Hepatocyte (in vitro differentiated cells): ENCODE data around the gene RAN.

ENCODE experiments used
- CTCF ChIP-seq: fragments of 200-600 bp; sonication (generic); IDR thresholded peaks from 2 replicates; pipeline ENCODE4 v1.5.1; 2016; ENCODE audit warnings: antibody characterized with exemption, mild to moderate bottlenecking; ENCODE audit not compliant: poor library complexity
- EZH2 ChIP-seq: fragments of 200-600 bp; sonication (generic); IDR thresholded peaks from 2 replicates; pipeline ENCODE4 v1.6.1; 2016; ENCODE audit warnings: antibody characterized with exemption, mild to moderate bottlenecking, borderline replicate concordance
- EZH2phosphoT487 ChIP-seq: fragments of 200-600 bp; sonication (generic); IDR thresholded peaks from one replicate; pipeline ENCODE4 v1.6.1; 2018; ENCODE audit warnings: antibody characterized with exemption, mild to moderate bottlenecking, low read depth, moderate library complexity; ENCODE audit not compliant: unreplicated experiment, severe bottlenecking

- TF ChIP-seq CTCF = no peak
- no peak for TF ChIP-seq EZH2phosphoT487
- no peak for TF ChIP-seq EZH2
Measured at GRCh38 chr12:130859161-130859560, 12.7 kb upstream of the RAN start.
